Measurements from ENCODE around the gene AKT1S1.
"Not testable (repeated sequence)": the region's sequence is repeated elsewhere in the genome, so short reads cannot be mapped to it uniquely, and the experiment has no call there.

AKT1S1 gene

DNA sequence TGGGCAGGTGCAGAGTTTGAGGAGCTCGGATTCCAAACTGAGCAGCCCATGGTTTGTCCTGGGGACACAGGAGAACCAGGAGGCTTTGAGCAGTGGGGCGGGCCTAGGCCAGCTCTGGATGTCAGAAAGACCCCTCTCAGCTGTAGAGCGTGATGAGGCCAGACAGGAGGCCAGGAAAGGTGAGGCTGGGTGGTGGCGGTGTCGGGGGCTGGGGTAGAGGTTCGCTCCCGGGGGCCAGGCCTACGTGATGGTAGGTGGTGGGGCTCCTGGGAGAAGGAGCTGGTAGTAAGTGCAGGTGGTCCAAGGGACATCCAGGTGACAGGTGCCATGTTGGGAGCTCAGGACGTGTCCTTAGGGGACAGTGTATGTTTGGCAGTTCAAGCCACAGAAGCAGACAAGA lies 39.7 kb downstream of the AKT1S1 start:
- H3K27ac Mint-ChIP-seq = no peak overlapping the region
- H3K27me3 Mint-ChIP-seq (ENCODE audit: low read depth) = no peaks in the 10 kb centered on the region
- no peaks in the 10 kb centered on the region for H3K9me3 Mint-ChIP-seq
- H3K4me1 Mint-ChIP-seq (ENCODE audit: low read depth) = no peaks in the 10 kb centered on the region
- no peak overlapping the region for H3K4me3 Mint-ChIP-seq
- peaks cover 28% of the 10 kb centered on the region for H3K36me3 Mint-ChIP-seq (ENCODE audit: low read depth)

DNA sequence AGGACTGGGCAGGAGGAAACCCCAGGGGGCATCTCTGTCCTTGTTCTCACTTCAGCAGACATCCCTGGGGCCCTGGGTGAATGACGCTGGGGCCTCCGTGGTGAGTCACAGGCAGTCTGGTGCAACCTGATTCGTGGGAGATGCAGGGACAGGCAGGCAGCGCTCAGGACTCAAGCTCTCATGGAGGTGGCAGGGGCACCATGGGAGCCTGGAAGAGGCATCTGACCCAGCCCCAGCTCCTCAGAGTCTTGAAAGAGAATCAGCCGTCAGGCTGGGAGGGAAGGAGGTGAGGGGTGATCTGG lies 40.2 kb downstream of the AKT1S1 start:
- H3K27ac Mint-ChIP-seq = no peak overlapping the region

DNA sequence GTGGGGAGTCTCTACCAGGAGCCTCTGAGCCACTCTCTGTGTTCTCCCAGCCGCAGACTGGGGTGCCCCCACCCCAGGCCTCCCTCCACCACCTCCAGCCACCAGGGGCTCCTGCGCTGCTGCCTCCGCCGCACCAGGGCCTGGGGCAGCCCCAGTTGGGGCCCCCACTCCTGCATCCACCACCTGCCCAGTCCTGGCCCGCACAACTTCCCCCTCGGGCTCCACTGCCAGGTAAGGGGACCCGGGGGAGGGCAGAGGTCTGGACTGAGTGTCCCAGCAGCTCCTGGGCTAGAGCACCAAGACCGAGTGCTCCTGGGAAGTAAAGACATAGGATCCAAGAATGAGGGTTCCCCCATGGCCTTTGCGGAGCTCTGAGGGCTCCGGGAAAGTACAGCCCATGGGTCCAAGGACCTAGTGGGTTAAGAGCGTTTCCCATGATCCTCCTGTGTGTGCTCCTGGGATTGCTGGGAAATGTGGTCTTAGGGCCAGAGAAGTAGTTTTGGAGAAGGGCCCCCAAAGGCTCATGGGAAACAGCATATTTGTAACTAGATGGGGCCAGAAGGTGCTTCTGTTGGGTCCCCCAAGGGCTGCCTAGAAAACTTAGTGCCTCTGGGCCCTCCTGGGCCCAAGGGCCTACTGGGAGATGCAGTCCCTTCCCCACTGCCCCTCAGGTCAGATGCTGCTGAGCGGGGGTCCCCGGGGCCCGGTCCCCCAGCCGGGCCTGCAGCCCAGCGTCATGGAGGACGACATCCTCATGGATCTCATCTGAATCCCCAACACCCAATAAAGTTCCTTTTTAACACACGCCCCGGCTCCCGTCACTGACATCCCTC lies 40.8 kb downstream of the AKT1S1 start:
- Mint-ChIP-seq H3K36me3 (ENCODE audit: low read depth) (peaks cover 30% of the 10 kb centered on the region), H3K9me3 (no peaks in the 10 kb centered on the region), H3K27me3 (ENCODE audit: low read depth) (no peaks in the 10 kb centered on the region), H3K4me3 (no peak overlapping the region), H3K4me1 (ENCODE audit: low read depth) (no peaks in the 10 kb centered on the region), H3K27ac (no peak overlapping the region)

More for the DNA sequence above, 40.2 kb downstream of the AKT1S1 start:
- Mint-ChIP-seq H3K27me3 (ENCODE audit: low read depth) (no peaks in the 10 kb centered on the region), H3K4me1 (ENCODE audit: low read depth) (no peaks in the 10 kb centered on the region), H3K9me3 (no peaks in the 10 kb centered on the region), H3K36me3 (ENCODE audit: low read depth) (peaks cover 30% of the 10 kb centered on the region), H3K4me3 (no peak overlapping the region)

DNA sequence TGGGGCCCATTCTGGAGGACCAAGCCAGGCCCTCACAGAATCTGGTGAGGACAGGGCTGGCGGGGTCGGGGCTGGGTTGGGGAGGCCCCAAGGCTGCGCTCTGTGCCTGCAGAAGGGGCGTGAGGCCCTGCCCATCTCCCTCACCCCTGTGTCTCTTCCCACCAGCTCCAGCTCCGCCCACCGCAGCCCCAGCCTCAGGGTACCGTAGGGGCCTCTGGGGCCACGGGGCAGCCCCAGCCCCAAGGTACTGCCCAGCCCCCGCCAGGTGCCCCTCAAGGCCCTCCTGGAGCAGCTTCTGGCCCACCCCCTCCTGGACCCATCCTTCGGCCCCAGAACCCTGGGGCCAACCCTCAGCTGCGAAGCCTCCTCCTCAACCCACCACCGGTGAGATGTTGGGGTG lies 41.6 kb downstream of the AKT1S1 start:
- Mint-ChIP-seq H3K27ac (no peak overlapping the region), H3K27me3 (ENCODE audit: low read depth) (no peaks in the 10 kb centered on the region), H3K36me3 (ENCODE audit: low read depth) (peaks cover 30% of the 10 kb centered on the region), H3K4me3 (no peak overlapping the region), H3K9me3 (no peaks in the 10 kb centered on the region), H3K4me1 (ENCODE audit: low read depth) (no peaks in the 10 kb centered on the region)

DNA sequence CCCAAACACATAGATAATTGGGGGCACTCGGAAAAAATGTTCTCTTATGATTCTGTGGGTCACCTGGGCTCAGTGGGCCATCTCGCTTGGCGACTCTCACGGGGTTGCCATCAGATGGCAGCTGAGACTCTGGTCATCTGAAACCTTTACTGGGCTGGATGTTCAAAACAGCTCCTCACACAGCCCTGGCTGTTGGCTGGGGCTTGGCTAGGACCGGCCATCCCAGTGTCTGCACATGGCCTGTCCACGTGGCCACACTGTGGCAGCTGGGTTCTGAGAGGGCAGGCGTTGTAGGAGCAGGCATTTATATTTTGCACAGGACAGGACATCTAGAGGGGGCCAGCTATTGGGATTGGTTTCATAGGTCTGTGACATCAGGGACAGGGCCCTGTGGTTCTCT lies 43.6 kb downstream of the AKT1S1 start:
- no peaks in the 10 kb centered on the region for H3K27me3 Mint-ChIP-seq (ENCODE audit: low read depth)
- H3K36me3 Mint-ChIP-seq (ENCODE audit: low read depth) = peaks cover 22% of the 10 kb centered on the region
- no peaks in the 10 kb centered on the region for H3K4me1 Mint-ChIP-seq (ENCODE audit: low read depth)
- H3K27ac Mint-ChIP-seq = no peak overlapping the region
- no peak overlapping the region for H3K4me3 Mint-ChIP-seq
- no peaks in the 10 kb centered on the region for H3K9me3 Mint-ChIP-seq

DNA sequence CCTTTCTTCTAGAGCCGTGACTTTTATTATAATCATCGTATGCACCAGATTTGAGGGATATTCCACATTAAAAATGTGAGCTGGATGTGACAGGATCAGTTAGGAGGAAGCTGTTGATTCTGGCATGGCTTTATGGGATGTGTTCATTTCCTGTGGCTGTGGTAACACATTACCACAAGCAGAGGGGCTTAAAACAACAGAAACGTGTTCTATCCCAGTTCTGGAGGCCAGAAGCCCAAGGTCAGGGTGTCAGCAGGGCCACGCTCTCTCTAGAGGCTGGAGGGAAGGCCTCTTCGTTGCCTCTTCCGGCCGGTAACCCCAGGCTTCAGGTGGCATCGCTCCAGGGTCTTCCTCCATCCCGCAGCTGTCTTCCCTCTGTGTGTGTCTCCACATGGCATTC lies 44.6 kb downstream of the AKT1S1 start:
- no peak overlapping the region for H3K4me3 Mint-ChIP-seq
- H3K9me3 Mint-ChIP-seq = no peaks in the 10 kb centered on the region
- peaks cover 18% of the 10 kb centered on the region for H3K36me3 Mint-ChIP-seq (ENCODE audit: low read depth)
- H3K4me1 Mint-ChIP-seq (ENCODE audit: low read depth) = no peaks in the 10 kb centered on the region
- no peak overlapping the region for H3K27ac Mint-ChIP-seq
- no peaks in the 10 kb centered on the region for H3K27me3 Mint-ChIP-seq (ENCODE audit: low read depth)

DNA sequence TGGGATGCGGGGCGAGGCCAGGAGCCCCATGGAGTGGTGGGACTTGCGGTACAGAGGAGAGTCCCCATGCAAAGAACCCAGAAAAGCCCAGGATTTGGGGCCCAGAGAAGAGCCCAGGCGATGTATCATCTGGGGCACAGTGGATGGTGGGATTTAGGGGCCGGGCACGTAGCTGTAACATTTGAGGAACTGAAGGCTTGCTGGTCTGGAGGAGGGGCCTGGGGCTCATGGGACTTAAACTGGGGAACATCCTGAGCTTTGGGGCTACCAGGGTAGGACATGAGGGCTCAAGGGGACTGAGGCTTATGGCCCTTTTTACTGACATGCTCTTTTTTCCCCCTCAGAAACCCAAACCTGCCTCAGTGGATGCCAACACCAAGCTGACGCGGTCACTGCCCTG lies 45.6 kb downstream of the AKT1S1 start:
- no peak overlapping the region for H3K27ac Mint-ChIP-seq
- no peaks in the 10 kb centered on the region for H3K27me3 Mint-ChIP-seq (ENCODE audit: low read depth)
- no peaks in the 10 kb centered on the region for H3K4me1 Mint-ChIP-seq (ENCODE audit: low read depth)
- H3K36me3 Mint-ChIP-seq (ENCODE audit: low read depth) = peaks cover 15% of the 10 kb centered on the region
- H3K4me3 Mint-ChIP-seq = no peak overlapping the region
- H3K9me3 Mint-ChIP-seq = no peaks in the 10 kb centered on the region

DNA sequence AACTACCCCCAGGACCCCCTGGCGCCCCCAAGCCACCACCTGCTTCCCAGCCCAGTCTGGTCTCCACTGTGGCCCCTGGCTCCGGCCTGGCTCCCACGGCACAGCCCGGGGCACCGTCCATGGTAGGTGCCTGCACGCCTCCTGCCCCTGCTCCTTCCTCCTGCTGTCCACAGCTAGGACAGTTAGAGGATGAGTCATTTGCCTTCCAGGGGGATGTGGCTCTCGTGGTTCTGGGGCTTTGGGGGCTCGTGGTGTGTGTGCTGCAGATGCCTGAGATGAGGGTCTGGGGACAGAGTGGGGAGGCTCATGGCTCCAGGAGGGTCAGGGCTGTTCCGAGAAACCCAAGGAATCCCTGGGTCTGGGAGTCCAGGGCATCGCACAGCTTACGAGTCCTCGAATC lies 46.4 kb downstream of the AKT1S1 start:
- H3K4me1 Mint-ChIP-seq (ENCODE audit: low read depth) = no peaks in the 10 kb centered on the region
- H3K27me3 Mint-ChIP-seq (ENCODE audit: low read depth) = no peaks in the 10 kb centered on the region
- H3K27ac Mint-ChIP-seq = no peak overlapping the region
- H3K36me3 Mint-ChIP-seq (ENCODE audit: low read depth) = peaks cover 15% of the 10 kb centered on the region
- H3K4me3 Mint-ChIP-seq = no peak overlapping the region
- no peaks in the 10 kb centered on the region for H3K9me3 Mint-ChIP-seq

DNA sequence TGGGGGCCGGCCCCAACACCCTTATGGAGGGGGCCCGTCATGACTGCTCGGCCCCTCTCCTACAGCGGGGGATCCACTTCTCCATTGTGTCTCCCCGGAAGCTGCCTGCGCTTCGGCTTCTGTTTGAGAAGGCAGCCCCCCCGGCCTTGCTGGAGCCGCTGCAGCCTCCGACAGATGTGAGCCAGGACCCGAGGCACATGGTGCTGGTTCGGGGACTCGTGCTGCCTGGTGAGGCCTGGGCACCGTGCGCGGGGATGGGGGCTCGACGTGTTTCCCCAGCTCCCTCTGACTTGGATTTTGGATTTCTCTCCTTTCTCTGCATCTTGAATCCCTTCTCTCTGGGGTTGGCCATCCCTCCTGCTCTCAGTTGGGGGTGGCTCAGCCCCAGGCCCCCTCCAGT lies 47.4 kb downstream of the AKT1S1 start:
- H3K27ac Mint-ChIP-seq = no peak overlapping the region
- no peaks in the 10 kb centered on the region for H3K9me3 Mint-ChIP-seq
- H3K4me1 Mint-ChIP-seq (ENCODE audit: low read depth) = no peaks in the 10 kb centered on the region
- no peaks in the 10 kb centered on the region for H3K27me3 Mint-ChIP-seq (ENCODE audit: low read depth)
- H3K4me3 Mint-ChIP-seq = no peak overlapping the region
- peaks cover 13% of the 10 kb centered on the region for H3K36me3 Mint-ChIP-seq (ENCODE audit: low read depth)

DNA sequence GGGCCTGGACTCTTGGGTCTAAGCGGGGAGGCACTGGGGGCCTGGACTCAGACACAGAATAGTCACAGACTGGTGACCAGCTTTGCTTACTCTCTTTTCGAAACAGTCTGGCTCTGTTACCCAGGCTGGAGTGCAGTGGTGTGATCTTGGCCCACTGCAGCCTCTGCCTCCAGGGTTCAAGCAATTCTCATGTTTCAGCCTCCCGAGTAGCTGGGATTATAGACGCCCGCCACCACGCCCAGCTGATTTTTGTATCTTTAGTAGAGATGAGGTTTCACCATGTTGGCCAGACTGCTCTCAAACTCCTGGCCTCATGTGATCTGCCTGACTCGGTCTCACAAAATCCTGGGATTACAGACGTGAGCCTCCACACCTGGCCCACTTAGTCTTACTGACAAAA lies 48.0 kb downstream of the AKT1S1 start:
- no peak overlapping the region for H3K27ac Mint-ChIP-seq
- H3K4me1 Mint-ChIP-seq (ENCODE audit: low read depth) = no peaks in the 10 kb centered on the region
- no peak overlapping the region for H3K4me3 Mint-ChIP-seq

DNA sequence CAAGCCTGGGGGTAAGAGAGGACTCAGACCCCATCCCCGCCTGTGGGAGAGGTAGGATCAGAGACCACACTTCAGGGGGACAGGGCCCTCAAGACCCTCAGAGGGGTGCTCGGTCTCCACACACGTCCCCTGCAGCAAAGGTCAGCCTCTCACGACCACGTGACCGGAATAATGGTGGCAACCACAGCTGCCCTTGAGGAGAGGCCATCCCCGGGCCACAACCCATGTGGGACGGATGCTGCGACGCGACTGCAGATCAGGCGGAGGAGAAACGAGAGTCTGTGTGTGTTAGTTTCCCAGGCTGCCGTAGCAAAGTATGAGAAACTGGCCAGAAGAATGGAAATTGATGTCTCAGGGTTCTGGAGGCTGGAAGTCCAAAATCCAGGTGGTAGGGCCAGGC lies 50.1 kb downstream of the AKT1S1 start:
- Mint-ChIP-seq H3K4me3 (no peak overlapping the region), H3K36me3 (ENCODE audit: low read depth) (no peaks in the 10 kb centered on the region)

More for the DNA sequence above, 48.0 kb downstream of the AKT1S1 start:
- Mint-ChIP-seq H3K36me3 (ENCODE audit: low read depth) (peaks cover 11% of the 10 kb centered on the region), H3K27me3 (ENCODE audit: low read depth) (no peaks in the 10 kb centered on the region), H3K9me3 (no peaks in the 10 kb centered on the region)

DNA sequence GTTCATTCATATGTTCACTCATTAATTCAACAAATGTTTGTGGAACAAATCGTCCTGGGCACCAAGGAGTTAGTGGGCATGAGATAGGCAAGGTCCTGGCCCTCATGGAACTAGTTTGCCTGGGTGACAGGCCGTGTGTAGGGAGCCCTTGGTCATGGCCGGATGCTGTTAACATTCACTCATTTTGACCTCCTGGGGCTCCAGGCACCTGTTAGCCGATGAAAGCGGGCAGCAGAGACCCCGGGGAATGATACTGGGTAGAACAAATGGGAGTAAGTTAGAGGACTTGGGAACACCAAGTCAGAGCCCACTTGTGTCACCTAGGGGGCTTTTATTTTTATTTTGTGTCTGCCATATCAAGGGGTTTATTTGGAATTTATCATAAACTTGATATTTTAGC lies 52.5 kb downstream of the AKT1S1 start:
- Mint-ChIP-seq H3K27me3 (ENCODE audit: low read depth) (no peaks in the 10 kb centered on the region), H3K4me3 (no peak overlapping the region), H3K27ac (no peak overlapping the region), H3K36me3 (ENCODE audit: low read depth) (peaks cover 5% of the 10 kb centered on the region), H3K9me3 (no peaks in the 10 kb centered on the region), H3K4me1 (ENCODE audit: low read depth) (peaks cover 3% of the 10 kb centered on the region)

More for the DNA sequence above, 50.1 kb downstream of the AKT1S1 start:
- Mint-ChIP-seq H3K27me3 (ENCODE audit: low read depth) (no peaks in the 10 kb centered on the region), H3K27ac (no peak overlapping the region), H3K4me1 (ENCODE audit: low read depth) (no peaks in the 10 kb centered on the region), H3K9me3 (no peaks in the 10 kb centered on the region)

DNA sequence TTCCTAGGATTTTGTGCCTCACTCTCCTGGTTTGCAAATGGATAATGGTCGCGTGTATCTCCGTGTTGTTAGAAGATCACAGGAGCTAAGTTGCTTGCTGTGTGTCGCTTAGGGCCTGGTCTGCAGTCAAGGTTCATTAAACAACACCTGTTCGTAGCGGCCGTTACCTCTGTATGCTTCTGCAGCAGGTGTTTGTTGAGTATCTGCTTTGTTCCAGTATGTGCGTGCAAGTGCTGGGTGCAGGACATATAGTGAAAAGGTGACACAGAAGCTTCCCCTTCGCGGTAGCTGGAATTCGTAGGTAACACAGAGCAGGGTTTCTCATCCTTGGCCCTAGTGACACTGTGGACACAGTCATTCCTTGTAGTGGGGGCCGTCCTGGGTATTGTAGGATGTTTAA lies 53.7 kb downstream of the AKT1S1 start:
- peaks cover 11% of the 10 kb centered on the region for H3K4me1 Mint-ChIP-seq (ENCODE audit: low read depth)
- H3K27me3 Mint-ChIP-seq (ENCODE audit: low read depth) = no peaks in the 10 kb centered on the region
- H3K36me3 Mint-ChIP-seq (ENCODE audit: low read depth) = peaks cover 5% of the 10 kb centered on the region
- no peak overlapping the region for H3K4me3 Mint-ChIP-seq
- H3K9me3 Mint-ChIP-seq = no peaks in the 10 kb centered on the region
- H3K27ac Mint-ChIP-seq = no peak overlapping the region

DNA sequence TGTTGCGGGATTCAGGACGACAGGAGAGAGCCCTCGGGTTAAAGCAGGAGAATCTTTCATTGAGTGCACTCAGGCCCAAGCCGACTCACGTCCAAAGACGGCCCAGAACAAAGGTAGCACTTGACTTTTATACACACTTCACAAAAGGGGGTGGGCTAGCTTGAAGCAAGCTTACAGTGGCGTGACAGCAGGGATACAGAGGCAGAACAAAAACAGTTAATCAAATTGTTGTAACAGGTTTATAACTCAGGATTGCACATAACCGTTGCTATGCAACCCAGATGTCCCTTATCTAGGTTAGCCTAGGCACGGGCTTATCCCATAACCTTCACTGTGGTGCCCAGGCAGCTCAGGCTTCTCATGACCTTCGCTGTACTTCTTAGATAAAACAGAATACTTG lies 57.0 kb downstream of the AKT1S1 start:
- H3K4me3 Mint-ChIP-seq = no peak overlapping the region
- no peak overlapping the region for H3K27ac Mint-ChIP-seq
- no peaks in the 10 kb centered on the region for H3K27me3 Mint-ChIP-seq (ENCODE audit: low read depth)
- H3K9me3 Mint-ChIP-seq = no peaks in the 10 kb centered on the region
- peaks cover 17% of the 10 kb centered on the region for H3K4me1 Mint-ChIP-seq (ENCODE audit: low read depth)
- peaks cover 5% of the 10 kb centered on the region for H3K36me3 Mint-ChIP-seq (ENCODE audit: low read depth)

DNA sequence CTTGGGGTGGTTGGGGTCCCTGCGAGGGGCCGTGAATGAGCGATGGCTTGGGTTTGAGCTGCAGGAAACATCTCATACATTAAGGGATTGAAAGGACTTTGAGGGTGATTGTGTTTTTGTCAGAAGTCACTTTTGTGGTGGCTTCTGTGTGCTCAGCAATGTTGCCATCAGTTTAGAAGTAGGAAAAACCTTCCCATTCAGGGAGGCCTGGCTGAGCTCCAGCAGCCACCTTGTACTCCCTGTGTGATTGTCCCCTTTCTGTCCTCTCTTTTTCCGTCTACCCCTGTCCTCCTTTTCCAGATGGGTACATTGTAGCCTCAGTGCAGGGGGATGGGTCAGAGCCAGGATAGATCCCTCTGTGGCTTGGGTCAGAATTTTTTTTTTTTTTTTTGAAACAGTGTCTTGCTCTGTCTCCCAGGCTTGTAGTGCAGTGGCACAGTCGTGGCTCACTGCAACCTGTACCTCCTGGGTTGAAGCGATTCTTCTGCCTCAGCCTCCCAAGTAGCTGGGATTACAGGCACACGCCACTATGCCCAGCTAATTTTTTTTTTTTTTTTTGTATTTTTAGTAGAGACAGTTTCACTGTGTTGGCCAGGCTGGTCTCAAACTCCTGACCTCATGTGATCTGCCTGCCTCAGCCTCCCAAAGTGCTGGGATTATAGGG lies 57.6 kb downstream of the AKT1S1 start:
- Mint-ChIP-seq H3K4me3 (peak overlapping the region; percentile 91), H3K4me1 (ENCODE audit: low read depth) (peaks cover 19% of the 10 kb centered on the region)
- not testable (repeated sequence) for H3K36me3 Mint-ChIP-seq (ENCODE audit: low read depth)

More for the DNA sequence above, 57.6 kb downstream of the AKT1S1 start:
- H3K27me3 Mint-ChIP-seq (ENCODE audit: low read depth); H3K9me3 Mint-ChIP-seq: not testable (repeated sequence)
- H3K27ac Mint-ChIP-seq = peak overlapping the region; percentile 94
